Hypothalamus (tissue), 51 donors: Measurements from ENCODE around the gene ANXA2.
"Not testable (repeated sequence)": the region's sequence is repeated elsewhere in the genome, so short reads cannot be mapped to it uniquely, and the experiment has no call there.

Source experiments
- DNase-seq, 51 donors: peaks; one replicate each; lab custom pipeline; 2025; lab: John Stamatoyannopoulos, UW

Gene ANXA2

GRCh38 chr15:60397772-60398445 lies at the start of gene ANXA2:
Gene ANXA2 (minus strand): TSS chr15:60397986. CDS start chr15:60386075, 11,911 bp downstream.
- DNase-seq = peak in 13 of 51 donors; percentile 7 to 52 (median 25)

GRCh38 chr15:60444289-60444912 lies 46.6 kb upstream of the ANXA2 start:
- DNase-seq = no peak

DNA sequence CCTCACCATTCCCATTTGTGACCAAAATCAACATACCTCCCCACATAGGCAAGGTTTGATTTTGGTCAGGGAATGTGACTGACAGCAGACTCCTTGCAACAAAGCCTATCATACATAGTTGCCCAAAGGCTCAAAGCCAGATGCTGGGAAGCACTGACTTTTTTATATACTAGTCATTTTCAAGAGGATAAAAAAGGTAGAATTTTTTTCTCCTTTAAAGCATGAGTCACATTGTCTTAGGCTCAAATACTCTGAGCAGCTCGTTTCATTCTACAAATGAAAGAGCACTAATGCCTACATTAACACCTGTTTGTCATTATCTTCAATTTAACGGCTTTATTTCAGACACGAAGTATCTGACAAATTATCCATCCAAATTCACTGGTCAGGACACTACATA lies 45.0 kb upstream of the ANXA2 start:
- DNase-seq = no peak

GRCh38 chr15:60442031-60442650 lies 44.4 kb upstream of the ANXA2 start:
- no peak for DNase-seq

DNA sequence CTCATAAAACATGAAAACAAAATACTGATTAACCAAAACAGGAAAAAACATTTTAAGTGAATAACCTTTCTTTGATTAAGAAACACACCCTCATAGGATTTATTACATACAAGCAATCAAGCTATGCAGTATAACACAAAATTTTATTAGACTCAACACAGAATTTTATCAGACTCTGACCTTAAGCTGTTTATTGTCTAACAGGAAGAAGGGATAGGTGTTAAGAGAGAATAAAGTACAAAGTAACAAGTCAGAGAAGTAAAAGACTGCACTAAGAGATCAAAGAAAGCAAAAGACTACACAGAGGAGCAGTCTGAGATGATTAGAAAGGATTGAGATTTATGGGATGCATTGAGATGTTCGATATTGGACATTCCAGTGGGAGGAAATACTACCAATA lies 43.5 kb upstream of the ANXA2 start:
- no peak for DNase-seq

GRCh38 chr15:60438646-60439045 lies 40.9 kb upstream of the ANXA2 start:
- DNase-seq = no peak

GRCh38 chr15:60428935-60429334 lies 31.1 kb upstream of the ANXA2 start:
- DNase-seq = no peak

GRCh38 chr15:60426870-60427508 lies 29.2 kb upstream of the ANXA2 start:
- no peak for DNase-seq

DNA sequence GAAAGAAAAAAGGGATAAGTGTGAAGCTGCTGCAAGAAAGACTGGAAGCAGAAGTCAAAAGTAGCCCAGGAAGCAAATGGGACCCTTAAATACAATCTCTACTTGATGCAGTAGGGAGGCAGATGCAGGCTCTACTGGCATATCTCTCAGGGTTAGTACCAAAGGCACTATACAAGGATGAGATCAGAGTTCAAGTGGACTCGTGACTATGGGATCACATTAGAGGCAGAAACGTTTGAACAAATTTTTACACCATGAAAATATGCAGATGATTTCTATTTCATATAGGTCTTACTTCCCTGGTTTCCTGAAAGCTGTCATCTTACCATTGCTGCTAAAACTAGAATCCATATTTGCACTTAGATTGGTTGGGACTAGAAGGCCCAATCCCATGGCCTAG lies 27.7 kb upstream of the ANXA2 start:
- no peak for DNase-seq

- no peak for DNase-seq
Observed at GRCh38 chr15:60424006-60424405, 26.2 kb upstream of the ANXA2 start.

DNA sequence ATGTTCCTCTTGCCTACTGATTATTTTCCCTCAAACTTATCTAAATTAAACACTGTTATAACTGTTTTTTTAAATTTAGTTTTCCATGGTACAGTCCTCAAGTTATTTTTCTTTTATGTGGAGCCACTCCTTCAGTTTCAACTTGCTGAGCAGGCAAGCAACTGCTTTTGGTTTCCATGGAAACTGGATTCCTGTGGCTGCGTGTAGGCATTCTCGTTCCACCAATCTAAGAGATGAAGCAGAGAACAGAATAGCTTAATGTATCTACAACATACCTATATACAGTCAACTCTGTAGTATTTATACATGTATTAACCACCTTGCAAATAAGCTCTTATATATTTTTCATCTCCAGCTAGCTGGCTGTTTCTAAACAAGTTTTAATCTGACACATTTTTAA lies 25.8 kb upstream of the ANXA2 start:
- peak in 5 of 51 donors; percentile 2 to 29 (median 8) for DNase-seq

GRCh38 chr15:60421544-60421943 lies 23.8 kb upstream of the ANXA2 start:
- DNase-seq = no peak

GRCh38 chr15:60420203-60420716 lies 22.5 kb upstream of the ANXA2 start:
- no peak for DNase-seq

GRCh38 chr15:60419753-60420152 lies 22.0 kb upstream of the ANXA2 start:
- DNase-seq = no peak

GRCh38 chr15:60418096-60418495 lies 20.3 kb upstream of the ANXA2 start:
- DNase-seq = no peak

GRCh38 chr15:60417112-60417511 lies 19.3 kb upstream of the ANXA2 start:
- DNase-seq = no peak

DNA sequence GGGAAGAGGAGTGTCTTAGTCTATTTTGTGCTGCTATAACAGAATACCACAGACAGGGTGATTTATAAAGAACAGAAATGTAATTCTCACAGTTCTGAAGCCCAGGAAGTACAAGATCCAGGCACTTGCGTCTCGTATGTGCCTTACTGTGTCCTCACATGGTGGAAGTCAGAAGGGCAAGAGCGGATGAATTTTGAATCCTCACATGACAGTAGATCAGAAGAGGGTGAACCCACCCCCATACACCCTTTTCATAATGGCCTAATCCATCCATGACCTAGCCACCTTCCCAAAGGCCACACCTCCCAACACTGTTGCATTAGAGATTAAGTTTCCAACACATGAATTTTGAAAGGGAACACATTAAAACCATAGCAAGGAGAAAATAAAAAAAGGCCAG lies 18.7 kb upstream of the ANXA2 start:
- no peak for DNase-seq

- no peak for DNase-seq
Observed at GRCh38 chr15:60414016-60414682, 16.4 kb upstream of the ANXA2 start.

DNA sequence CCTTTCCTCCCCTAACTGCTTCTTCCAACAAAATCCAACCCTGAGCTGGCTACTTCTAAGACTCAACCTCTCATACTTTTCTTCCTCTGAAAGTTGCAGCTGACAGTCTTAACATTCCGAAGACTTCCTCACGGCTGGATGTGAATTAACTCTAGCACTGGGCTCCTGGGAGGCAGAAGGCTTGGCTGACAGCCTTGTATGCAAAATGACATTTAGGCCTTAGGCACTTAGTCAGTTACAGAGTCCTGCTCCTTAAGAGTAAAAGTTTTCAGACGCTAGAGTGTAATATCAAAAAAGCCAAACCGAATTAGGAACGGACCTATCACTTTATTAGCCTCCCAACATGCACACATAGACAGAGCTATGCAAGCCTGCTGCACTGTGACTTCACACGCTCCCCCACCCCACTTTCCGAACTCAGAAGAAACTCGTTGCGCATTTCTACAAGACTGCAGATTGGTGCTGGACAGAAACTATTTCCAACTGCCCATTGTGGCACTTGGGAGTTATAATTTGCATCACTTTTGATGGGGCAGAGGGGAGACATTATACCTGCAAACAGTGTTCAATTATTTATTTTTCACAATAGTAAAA lies 15.5 kb upstream of the ANXA2 start:
- DNase-seq = no peak

- not testable (repeated sequence) for DNase-seq
Observed at GRCh38 chr15:60412807-60413206, 15.0 kb upstream of the ANXA2 start.
